Colon (tissue), 2 donors: ENCODE measurements around the gene UBE3B.
A peak's percentile ranks its signal among the peaks of the same experiment; 100 is the strongest.
"Not testable (repeated sequence)": the region's sequence is repeated elsewhere in the genome, so short reads cannot be mapped to it uniquely, and the experiment has no call there.

Experiments
- FAIRE-seq: peaks from 2 replicates; lab custom pipeline; 2012; peaks lifted over from hg19 to GRCh38; lab: Jason Lieb, UNC
- donor health status: control.
- donor health status: control.

Gene UBE3B

GRCh38 chr12:109477185-109477962 is at the start of gene UBE3B, which contains the start of gene KCTD10:
Gene UBE3B (plus strand): TSS chr12:109477634. CDS start chr12:109483552, 5,918 bp downstream.
Gene KCTD10 (minus strand): TSS chr12:109477300. CDS start chr12:109477262, 38 bp downstream.
- no peak for FAIRE-seq

GRCh38 chr12:109428037-109428629 is 49.3 kb upstream of the UBE3B start:
- no peak for FAIRE-seq

- not testable (repeated sequence) for FAIRE-seq
These were observed 48.6 kb upstream of the UBE3B start for GRCh38 chr12:109428804-109429203.

GRCh38 chr12:109430244-109430643 is 47.2 kb upstream of the UBE3B start:
- FAIRE-seq = no peak

GRCh38 chr12:109432431-109432830 is 45.0 kb upstream of the UBE3B start:
- FAIRE-seq = no peak

GRCh38 chr12:109432842-109433304 is 44.6 kb upstream of the UBE3B start:
- no peak for FAIRE-seq

GRCh38 chr12:109433618-109434017 is 43.8 kb upstream of the UBE3B start:
- FAIRE-seq = no peak

- FAIRE-seq = no peak
These were observed 42.9 kb upstream of the UBE3B start for GRCh38 chr12:109434582-109434981.

GRCh38 chr12:109435428-109436187 is 41.8 kb upstream of the UBE3B start:
- FAIRE-seq = no peak

GRCh38 chr12:109436188-109436560 is 41.3 kb upstream of the UBE3B start:
- FAIRE-seq = no peak

- FAIRE-seq = no peak
These were observed 38.3 kb upstream of the UBE3B start for GRCh38 chr12:109439181-109439580.

GRCh38 chr12:109439951-109440350 is 37.5 kb upstream of the UBE3B start:
- FAIRE-seq = not testable (repeated sequence)

- FAIRE-seq = no peak
These were observed 36.5 kb upstream of the UBE3B start for GRCh38 chr12:109440851-109441490.

GRCh38 chr12:109443794-109444193 is 33.6 kb upstream of the UBE3B start:
- no peak for FAIRE-seq

GRCh38 chr12:109444259-109444658 is 33.2 kb upstream of the UBE3B start:
- no peak for FAIRE-seq

- peak; percentile 88 for FAIRE-seq
These were observed 32.2 kb upstream of the UBE3B start for GRCh38 chr12:109445191-109445609.

GRCh38 chr12:109446869-109447268 is 30.6 kb upstream of the UBE3B start:
- no peak for FAIRE-seq

- FAIRE-seq = no peak
These were observed 30.0 kb upstream of the UBE3B start for GRCh38 chr12:109447482-109447881.

GRCh38 chr12:109448272-109448671 is 29.2 kb upstream of the UBE3B start:
- no peak for FAIRE-seq

- FAIRE-seq = no peak
These were observed 28.6 kb upstream of the UBE3B start for GRCh38 chr12:109448707-109449390.

- FAIRE-seq = no peak
These were observed 27.4 kb upstream of the UBE3B start for GRCh38 chr12:109449845-109450532.
